GM18511 (cell line): ENCODE measurements around the gene RYR3.
A peak's percentile ranks its signal among the peaks of the same experiment; 100 is the strongest.

Experiments
- ATAC-seq: cut with Tn5 transposase; IDR thresholded peaks from one replicate; pipeline ENCODE4 v1.9.1; 2021; ENCODE audit warnings: mild to moderate bottlenecking, moderate library complexity; ENCODE audit not compliant: unreplicated experiment

The RYR3 gene

DNA sequence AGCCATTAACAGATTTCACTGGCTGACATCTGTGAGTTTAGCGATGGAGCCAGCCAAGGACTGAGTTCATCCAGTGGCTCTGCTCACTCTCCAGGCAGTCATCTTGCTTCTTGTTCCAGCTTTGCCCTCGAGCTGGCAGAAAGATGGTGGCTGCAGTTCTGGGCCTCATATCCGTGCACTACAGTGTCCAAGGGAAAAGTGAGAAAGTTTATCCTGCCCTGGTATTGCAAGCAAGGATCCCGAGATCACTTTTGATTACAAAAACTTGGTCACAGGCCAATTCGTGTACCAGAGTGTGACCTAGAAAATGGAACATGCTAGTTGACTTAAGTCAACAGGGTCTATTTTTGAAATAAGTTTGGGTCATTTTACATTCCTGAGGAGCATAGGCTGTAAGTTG lies 369.6 kb downstream of the RYR3 start:
- no peak for ATAC-seq

DNA sequence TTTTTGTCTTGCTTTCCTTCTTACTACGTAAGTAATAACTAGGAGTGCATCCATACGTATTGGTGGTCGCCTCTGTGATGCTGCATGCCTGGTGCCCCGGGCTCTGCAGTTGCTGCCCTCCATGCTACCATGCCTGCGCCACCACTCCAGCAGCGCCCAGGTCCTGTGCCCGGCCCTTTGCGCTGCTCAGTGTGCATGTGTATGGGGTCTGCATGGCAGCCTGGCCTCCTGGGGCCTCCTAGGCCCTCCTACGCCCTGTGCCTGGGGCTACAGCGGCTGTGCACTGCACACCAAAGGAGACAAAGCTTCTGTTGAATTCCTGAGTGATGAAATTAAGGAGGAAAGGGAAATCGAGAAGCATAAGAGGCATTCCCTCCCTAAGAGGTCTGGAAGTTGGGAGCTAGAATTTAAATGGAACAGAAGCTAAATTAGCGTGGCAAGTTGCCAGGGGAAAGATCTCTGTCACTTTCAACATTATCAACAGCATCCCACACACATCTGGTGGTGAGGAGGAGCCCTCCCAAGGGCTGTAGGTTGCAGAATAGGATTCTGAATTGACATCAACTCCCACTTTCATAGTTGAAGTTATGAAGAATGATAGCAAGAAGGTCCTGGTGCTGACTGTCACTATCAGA lies 382.5 kb downstream of the RYR3 start:
- no peak for ATAC-seq

DNA sequence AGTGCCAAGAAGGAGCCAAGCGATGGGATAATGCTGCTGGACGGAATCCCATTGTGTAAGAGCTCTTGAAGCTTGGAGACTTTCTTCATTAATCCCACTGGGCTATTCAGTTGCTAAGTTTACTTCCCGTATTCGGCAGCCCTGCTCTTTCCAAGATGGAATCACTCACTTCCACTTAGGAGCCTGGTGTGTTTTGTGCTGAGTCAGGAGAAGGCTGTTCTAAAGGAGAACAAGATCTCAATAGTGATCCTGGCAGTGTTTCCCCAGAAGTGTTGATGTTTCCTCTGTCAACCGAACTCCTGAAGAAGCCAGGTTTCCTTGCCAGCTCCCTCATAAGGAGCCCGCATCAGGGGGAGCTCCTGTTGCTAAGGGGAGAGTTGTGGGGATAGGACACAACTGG lies 387.4 kb downstream of the RYR3 start:
- ATAC-seq, result no peak

DNA sequence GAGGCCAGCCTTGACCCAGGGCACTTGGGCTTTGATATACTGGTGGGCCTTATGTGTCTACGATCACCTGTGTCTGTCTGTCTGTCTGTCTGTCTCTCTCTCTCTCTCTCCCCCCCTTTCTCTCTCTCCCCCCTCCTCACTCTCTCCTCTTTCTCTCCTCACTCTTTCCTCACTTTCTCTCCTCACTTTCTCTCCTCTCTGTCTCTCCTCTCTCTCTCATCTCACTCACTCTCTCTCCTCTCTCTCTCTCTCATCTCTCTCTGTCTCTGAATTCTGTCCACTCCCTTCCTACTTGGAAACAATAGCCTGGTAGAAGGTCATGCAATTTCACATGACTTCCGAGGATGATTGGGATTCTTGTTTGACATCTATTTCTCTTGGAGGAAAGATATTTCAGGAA lies 388.4 kb downstream of the RYR3 start:
- no peak for ATAC-seq

DNA sequence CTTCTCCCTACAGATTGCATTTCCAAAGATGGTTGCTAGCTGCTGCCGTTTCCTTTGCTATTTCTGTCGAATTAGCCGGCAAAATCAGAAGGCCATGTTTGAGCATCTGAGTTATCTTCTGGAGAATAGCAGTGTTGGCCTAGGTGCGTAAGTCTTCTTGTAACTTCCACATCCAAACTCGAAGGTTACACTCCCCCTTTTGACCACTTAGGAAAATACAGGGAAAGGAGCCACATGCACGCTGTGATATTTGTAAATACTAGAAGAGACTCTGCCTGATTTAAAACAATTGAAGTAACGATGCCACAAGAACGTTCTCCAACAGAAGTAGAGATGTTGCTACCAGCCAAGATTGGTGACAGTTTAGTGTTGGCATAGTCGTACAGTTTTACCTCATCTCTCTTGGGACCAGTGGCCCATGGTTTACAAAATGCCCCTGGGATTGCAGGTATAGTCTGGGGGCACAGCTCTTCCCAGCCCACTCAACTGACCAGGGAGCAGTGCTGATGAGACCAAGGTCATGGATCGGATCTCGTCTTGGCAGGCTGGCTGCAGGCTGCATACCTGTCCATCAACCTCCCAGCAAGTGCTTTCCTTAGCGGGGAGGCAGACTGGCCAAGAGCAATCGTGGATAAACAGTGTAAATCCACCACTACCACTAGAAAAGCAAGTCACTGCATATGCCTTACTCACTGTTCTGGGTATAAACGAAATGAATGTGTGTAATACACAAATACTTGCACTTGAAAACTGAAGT lies 389.1 kb downstream of the RYR3 start:
- no peak for ATAC-seq

DNA sequence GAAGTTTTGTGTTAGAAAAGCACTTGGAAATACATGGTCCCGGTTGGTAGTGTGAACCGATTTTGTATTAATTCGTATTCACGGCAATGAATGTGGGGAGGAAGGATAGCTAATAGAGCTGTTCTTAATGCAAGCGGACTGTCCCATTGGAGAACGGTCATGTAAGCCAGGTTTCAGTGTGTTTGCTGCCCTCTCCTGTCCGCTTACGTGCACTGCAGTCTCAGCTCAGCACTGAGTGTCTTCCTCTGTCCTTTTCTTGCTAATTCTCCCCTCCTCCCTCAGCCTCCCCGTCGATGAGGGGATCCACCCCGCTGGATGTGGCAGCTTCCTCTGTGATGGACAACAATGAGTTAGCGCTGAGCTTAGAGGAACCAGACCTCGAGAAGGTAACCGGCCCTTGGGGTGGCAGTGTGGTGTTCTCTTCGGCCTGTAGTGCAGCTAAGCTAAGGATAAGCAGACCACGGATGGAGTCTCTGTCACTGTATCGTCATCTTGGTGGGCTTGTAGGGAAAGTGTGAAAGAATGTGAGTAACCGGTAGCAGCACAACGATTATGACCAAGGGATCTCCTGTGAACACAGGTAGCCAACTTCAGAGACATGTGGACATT lies 390.0 kb downstream of the RYR3 start:
- ATAC-seq, result no peak

DNA sequence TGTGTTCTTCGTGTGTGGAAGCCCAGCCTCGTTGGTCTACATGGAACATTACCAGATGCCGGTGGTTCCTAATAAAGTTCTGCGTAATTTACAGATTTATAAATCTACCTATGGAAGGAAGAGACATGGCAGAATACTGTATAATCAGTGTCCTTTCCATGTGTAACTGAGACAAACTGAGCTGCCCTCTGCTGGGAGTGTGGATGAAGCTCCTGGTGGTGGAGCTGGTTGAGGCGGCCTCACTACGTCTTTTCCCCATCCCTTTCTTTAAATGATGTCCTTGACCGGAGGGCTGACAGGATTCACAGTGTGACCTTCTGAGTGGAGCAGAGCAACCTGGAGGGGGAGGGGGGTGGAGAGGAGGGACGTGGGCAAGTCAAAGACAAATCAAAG lies 390.5 kb downstream of the RYR3 start:
- ATAC-seq, result no peak

DNA sequence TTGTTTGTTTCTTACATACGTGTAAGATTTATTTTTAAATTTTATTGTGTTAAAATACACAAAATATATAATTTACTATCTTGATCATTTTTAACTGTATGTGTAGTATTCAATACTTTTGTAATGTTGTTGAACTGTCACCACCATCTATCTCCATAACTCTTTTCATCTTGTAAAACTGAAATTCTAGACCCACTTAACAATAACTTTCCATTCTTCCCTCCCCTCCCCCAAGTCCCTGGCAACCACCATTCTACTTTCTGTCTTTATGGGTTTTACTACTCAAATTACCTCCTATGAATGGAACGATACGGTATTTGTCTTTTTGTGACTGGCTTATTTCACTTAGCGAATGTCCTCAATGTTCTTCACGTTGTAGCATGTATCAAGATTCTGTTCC lies 395.4 kb downstream of the RYR3 start:
- ATAC-seq, result no peak

DNA sequence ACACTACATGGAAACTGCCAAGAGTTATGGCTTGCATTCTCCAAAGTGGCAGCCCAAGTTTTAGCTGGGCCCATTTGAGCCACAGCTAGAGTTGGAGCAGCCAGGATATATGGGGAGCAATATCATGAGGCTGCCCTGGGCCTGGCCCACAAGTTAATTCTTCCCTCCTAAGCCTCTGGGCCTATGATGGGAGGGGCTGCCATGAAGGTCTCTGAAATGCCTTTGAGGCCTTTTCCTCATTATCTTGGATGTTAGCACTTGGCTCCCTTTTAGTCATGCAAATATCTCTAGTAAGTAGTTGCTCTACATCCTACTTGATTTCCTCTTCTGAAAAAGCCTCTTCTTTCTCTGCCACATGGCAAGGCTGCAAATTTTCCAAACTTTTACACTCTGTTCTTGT lies 400.0 kb downstream of the RYR3 start:
- ATAC-seq, result no peak

DNA sequence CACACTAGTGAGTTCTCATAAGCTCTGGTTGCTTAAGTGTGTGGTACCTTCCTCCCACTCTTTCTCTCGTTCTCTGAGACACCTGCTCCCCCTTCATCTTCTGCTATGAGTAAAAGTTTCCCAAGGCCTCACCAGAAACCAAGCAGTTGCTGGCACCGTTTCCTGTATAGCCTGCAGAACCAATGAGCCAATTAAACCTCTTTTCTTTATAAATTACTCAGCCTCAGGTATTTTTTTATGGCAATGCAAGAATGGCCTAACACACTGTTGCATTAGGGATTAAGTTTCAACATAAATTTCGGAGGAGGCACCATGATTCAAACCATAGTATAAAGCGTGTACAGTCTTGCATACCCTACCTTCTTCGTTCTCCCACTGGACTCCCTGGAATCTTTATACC lies 405.3 kb downstream of the RYR3 start:
- no peak for ATAC-seq

DNA sequence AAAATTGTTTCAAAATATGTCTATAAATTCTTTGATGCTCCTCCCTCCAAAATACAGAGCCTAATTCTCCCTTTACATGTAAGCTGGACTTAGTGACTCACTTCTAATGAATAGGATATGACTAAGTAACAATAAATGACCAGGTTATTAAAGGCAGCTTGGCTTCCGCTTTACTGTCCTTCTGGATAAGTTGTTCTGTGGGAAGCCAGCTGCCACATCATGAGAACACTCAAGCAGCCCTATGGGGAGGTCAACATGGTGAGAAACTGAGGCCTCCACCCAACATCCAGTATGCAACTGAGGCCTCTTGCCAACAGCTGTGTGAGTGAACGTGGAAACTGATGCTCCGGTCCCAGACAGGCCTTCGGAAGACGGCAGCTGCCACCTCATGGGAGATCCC lies 410.2 kb downstream of the RYR3 start:
- ATAC-seq, result no peak

DNA sequence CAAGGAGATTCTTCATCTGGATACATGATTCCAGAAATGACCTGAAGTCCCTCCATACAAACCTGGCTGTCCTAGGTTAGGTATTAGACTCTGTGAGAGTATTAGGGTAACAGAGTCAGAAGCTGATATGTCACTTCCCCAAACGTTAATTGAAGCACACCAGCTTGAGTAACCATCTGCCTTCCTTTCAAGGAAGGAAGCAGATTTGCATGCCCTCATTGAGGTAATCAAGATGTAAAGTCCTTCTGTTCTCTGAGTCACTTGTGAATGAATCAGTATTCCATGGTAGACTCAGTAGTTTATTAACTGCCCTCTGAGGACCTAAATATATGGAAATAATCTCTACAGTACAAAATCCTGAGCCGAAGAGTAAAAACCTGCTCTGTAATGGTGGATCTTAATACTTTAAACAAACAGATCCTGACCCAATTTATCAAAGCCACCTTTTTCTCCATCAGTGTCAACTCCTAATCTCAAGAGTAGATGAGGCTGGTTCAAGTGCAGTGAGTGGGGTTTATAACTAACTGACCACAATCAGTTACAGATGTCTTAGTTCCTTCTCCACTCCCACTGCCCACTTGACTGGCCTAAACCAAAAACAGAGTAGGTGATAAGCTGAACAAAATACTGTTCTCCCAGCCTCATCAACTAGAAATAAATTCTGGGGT lies 411.4 kb downstream of the RYR3 start:
- ATAC-seq, result peak; percentile 96

DNA sequence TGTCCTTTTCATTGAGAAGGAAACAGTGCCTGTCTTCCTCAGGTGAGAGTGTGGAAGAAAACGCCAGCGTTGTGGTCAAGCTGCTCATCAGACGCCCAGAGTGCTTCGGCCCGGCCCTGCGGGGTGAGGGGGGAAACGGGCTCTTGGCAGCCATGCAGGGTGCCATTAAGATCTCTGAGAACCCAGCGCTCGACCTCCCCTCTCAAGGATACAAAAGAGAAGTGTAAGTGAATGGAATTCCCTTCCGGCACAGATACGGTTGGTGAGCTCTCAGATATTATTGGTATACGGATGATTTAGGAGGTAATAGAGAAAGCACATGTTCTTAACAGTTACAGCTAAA lies 411.9 kb downstream of the RYR3 start:
- no peak for ATAC-seq

DNA sequence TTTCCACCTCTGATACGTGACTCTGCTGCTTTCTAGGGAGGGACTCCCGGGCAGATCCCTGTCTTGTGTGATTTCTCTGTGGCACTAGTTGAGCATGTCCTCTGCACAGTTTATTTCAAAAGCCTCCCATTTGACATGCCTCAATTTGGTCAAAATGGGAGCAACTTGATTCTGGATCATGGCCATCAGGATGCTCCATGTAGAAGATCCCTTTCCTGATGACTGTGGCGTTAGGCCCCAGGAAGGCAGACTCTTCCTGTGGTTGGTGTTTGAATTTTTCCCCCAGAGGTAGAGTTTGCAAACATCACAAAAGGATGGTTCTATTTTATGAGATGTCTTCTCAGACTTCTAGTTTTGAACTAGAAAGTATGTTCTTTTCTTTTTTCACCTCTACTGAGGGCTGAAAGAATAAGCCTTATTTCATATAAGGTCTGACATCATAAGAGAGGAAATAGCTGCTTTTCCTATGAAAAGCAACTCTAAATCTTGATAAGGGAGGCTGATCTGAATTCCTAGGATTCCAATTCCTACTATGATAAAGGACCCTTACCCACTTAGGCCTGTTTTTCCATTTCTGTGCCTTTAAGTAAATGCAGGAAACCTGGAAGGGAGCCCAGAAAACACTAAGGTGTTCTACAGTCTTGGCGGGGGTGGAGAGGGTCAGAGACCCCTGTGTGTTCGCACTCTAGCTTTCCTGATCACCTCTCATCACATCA lies 413.7 kb downstream of the RYR3 start:
- ATAC-seq, result no peak

DNA sequence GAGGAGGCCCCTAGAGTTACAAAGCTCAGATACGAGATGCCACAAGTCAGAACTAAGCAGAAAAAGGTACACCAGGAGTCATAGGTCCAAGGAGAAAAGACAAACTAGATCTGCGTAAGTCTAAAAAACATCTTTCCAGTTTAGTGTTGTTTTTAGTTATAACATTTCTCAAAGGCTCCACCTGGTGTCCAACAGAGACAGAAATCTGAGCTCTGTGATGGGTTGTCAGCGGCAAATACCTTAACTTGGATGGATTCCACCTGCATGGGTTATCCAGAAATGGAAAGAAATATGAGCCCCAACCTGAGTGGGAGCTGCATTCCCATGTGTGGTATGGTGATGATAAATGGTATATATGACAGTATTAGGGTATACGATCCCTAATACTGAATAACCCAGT lies 418.9 kb downstream of the RYR3 start:
- ATAC-seq, result no peak

DNA sequence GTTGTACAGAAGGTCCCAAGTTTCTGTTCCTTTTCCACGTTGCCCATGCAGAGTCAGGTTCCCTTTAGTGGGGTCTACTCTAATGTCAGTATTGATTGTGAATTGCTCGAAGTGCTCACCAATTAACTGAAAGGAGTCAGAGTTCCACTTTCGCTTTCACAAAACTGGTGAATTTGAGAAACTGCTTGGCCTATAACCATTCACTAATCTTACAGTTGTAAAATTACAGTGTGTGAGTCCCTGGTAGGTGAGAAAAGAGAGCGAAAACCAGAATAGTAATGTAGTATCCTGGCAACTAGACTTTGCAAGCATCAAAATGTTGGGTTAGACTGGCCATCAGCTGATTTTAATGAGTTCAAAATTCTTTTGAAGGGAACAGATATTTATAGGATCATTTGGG lies 420.0 kb downstream of the RYR3 start:
- ATAC-seq, result peak; percentile 86

DNA sequence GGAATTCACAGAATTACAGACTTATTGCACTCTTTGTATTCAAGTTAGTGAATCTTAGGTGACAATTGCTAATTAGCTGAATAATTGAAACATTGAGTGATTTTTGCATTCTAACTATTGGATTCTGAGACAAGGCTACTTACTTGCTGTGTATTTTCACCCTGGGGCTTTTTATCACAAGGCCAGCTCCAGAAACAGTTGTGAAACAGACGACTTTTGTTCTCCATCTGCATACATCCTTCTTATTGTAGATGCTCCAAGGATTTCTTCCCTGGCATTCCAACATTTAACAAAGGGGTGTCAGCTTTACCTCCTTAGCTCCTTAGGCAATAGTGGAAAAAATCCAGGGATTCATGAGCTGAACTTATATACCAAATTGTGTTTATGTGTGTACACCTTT lies 424.4 kb downstream of the RYR3 start:
- ATAC-seq, result no peak

DNA sequence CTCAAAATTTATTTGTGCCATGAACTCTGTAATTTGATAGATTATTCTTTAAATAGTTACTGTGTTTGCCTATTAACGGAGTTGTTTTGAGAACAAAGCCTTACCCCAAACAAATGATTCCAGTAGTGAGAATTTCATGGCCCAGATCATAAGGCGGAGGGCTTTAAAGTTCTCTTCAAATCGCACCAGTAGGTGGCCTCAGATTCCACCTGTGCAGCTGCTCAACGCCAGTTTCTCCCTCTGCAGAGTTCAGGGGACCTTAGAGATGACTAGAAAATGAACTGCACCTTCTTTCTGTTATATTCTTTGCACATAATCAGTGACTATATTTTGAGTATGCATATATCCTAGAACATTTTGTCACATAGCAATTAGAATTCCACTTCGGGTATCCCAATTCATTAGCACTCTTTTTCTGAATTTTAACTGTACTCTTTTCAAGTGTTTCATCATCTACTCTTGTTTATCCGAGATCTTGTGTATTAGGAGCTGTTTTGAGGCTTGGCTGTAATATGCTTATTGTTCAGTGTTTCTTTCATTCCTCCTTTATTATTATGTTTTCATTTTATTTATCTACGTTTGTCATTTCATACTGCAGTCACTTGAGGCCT lies 425.0 kb downstream of the RYR3 start:
- ATAC-seq, result no peak

DNA sequence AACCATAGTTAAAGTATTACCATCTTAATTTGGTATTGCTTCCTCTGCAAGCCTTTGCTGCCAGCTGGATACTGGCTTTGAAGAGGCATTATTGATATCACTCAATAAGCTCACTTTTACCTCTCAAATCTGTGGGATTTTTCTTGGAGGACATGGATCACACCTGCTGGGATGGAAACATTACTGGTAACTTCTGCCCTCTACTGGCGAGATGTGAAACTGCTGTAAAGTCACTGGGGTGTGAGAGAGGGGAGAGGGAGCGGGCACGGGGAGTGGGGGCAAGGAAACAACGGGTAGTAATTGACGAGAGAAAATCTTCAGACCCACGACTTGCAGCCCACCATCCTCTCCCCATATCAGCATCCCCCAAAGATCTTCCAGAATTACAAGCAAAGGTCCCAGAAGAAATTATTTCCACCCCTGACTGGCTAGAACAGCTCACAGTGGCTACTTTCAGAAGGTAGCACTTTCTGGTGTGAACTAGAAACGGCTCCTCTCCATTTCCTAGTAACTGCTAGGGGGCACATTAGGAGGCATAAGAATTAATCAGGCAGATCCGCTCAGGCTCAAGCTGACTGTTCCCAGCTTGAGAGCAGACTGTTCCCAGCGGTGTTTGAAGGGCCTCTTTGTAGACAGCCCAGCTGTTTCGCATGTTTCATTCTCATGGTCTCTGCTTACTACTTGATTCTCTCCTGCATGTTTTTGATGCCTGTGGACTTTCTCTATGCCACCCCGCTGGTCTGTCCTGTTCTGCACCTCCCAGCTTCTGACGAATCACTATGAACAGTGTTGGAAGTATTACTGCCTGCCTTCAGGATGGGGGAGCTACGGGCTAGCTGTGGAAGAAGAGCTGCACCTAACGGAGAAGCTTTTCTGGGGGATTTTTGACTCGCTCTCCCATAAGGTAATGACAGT lies 427.2 kb downstream of the RYR3 start:
- ATAC-seq, result peak; percentile 50
